GM21576 (cell line): ENCODE measurements around the gene PTPRN2.
A peak's percentile ranks its signal among the peaks of the same experiment; 100 is the strongest.

Source experiments
- ATAC-seq: cut with Tn5 transposase; IDR thresholded peaks from one replicate; pipeline ENCODE4 v1.9.1; 2021; ENCODE audit warnings: mild to moderate bottlenecking, moderate library complexity; ENCODE audit not compliant: unreplicated experiment

PTPRN2 gene

GRCh38 chr7:157619753-157620525 lies 967.7 kb downstream of the PTPRN2 start:
- ATAC-seq: no peak

GRCh38 chr7:157618823-157619606 lies 968.6 kb downstream of the PTPRN2 start:
- ATAC-seq: no peak

GRCh38 chr7:157618091-157618726 lies 969.4 kb downstream of the PTPRN2 start:
- ATAC-seq: no peak

- ATAC-seq: no peak
Observed at GRCh38 chr7:157617401-157617800, 970.2 kb downstream of the PTPRN2 start.

GRCh38 chr7:157616931-157617330 lies 970.7 kb downstream of the PTPRN2 start:
- ATAC-seq: no peak

GRCh38 chr7:157616426-157616825 lies 971.2 kb downstream of the PTPRN2 start:
- no peak for ATAC-seq

GRCh38 chr7:157615852-157616251 lies 971.8 kb downstream of the PTPRN2 start:
- ATAC-seq: no peak

- ATAC-seq: no peak
Observed at GRCh38 chr7:157615101-157615817, 972.4 kb downstream of the PTPRN2 start.

- no peak for ATAC-seq
Observed at GRCh38 chr7:157614457-157615020, 973.1 kb downstream of the PTPRN2 start.

- ATAC-seq: no peak
Observed at GRCh38 chr7:157613575-157614322, 973.9 kb downstream of the PTPRN2 start.

GRCh38 chr7:157612664-157613561 lies 974.7 kb downstream of the PTPRN2 start:
- ATAC-seq: peak; percentile 59

- ATAC-seq: no peak
Observed at GRCh38 chr7:157612009-157612663, 975.5 kb downstream of the PTPRN2 start.

GRCh38 chr7:157611341-157611740 lies 976.3 kb downstream of the PTPRN2 start:
- no peak for ATAC-seq

GRCh38 chr7:157610671-157611295 lies 976.8 kb downstream of the PTPRN2 start:
- ATAC-seq: no peak

- no peak for ATAC-seq
Observed at GRCh38 chr7:157609932-157610640, 977.5 kb downstream of the PTPRN2 start.

- no peak for ATAC-seq
Observed at GRCh38 chr7:157609516-157609915, 978.1 kb downstream of the PTPRN2 start.

- no peak for ATAC-seq
Observed at GRCh38 chr7:157607218-157607617, 980.4 kb downstream of the PTPRN2 start.
